Spinal cord (tissue), 10 donors: ENCODE data around the gene DNAJB1. TPM values are rescaled to one million over a fixed set of nuclear protein-coding genes. Genes with fewer than 3 reads are reported as not detected.

Experiments
- DNase-seq, 6 donors: peaks; one replicate each; pipeline versions ENCODE4 v3.0.0 to v3.0.0-alpha.2; 2013 to 2015; ENCODE audit warnings: low spot score in 6 of 6, low read depth in 4 of 6
- H3K27ac ChIP-seq: one replicate; pipeline ENCODE4 v1.5.1; 2013; ENCODE audit warnings: low read depth, low read length, control low read depth
- H3K27me3 ChIP-seq: one replicate; pipeline ENCODE4 v1.6.1; 2013; ENCODE audit warnings: low read length; ENCODE audit not compliant: control insufficient read depth, insufficient read depth
- H3K36me3 ChIP-seq: one replicate; pipeline ENCODE4 v1.6.1; 2013; ENCODE audit warnings: low read length; ENCODE audit not compliant: control insufficient read depth, insufficient read depth
- H3K4me1 ChIP-seq: one replicate; pipeline ENCODE4 v1.6.1; 2013; ENCODE audit warnings: low read length; ENCODE audit not compliant: control insufficient read depth, insufficient read depth
- H3K4me3 ChIP-seq: one replicate; pipeline ENCODE4 v1.5.1; 2013; ENCODE audit warnings: low read depth, low read length, control low read depth
- H3K9me3 ChIP-seq: one replicate; pipeline ENCODE4 v1.6.1; 2013; ENCODE audit warnings: low read length; ENCODE audit not compliant: control insufficient read depth, insufficient read depth
- WGBS: methylation state at CpG from one replicate; pipeline ENCODE4 v1.1.5; 2013; ENCODE audit warnings: missing lambda C conversion rate; ENCODE audit not compliant: insufficient coverage; 5-methylcytosine and 5-hydroxymethylcytosine counted together
- polyA plus RNA-seq, 2 donors: library from polyadenylated mRNA; unstranded; fragments of 120-200 nt; gene quantifications; one replicate each; pipeline ENCODE4 v1.2.1, GENCODE V29; 2013; ENCODE audit not compliant: insufficient read length in 2 of 2
- total RNA-seq, 2 donors: library from RNA; depleted of rRNA in 1 of 2; stranded (reverse); fragments of 120-200 nt in 1 of 2; fragments of >200 nt in 1 of 2; gene quantifications; one replicate each; pipeline versions ENCODE4 v1.2.3 to v1.2.4, GENCODE V29; 2013 to 2014
- donor health status: healthy.

The DNAJB1 gene
- total and polyA plus RNA-seq, 4 donors, result 78.3 to 102 (median 88.1) TPM

DNA sequence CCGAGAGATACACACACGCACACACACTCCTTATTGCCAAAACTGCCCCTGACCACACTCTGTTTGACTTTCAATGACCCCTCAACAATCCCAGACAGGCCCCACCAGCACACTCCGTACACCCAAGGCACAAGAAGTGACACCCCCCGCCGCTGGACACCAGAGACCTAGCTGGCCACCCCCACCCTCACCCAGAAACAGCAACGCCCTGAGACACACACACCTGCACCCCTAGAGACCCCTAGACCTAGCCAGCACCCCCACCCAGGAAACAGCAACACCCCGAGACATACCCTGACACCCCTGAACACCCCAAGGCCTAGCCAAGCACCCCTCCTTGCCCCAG is 41.9 kb downstream of the DNAJB1 start:
- no peak for DNase-seq
- Histone ChIP-seq H3K4me1 (peaks cover 43% of the 10 kb centered on the region), H3K27ac (no peak overlapping the region), H3K27me3 (peaks cover 29% of the 10 kb centered on the region), H3K36me3 (peaks cover 69% of the 10 kb centered on the region), H3K9me3 (no peaks in the 10 kb centered on the region), H3K4me3 (no peak overlapping the region)
- WGBS, result 97% methylated on average over 4 of the region's 7 CpGs

DNA sequence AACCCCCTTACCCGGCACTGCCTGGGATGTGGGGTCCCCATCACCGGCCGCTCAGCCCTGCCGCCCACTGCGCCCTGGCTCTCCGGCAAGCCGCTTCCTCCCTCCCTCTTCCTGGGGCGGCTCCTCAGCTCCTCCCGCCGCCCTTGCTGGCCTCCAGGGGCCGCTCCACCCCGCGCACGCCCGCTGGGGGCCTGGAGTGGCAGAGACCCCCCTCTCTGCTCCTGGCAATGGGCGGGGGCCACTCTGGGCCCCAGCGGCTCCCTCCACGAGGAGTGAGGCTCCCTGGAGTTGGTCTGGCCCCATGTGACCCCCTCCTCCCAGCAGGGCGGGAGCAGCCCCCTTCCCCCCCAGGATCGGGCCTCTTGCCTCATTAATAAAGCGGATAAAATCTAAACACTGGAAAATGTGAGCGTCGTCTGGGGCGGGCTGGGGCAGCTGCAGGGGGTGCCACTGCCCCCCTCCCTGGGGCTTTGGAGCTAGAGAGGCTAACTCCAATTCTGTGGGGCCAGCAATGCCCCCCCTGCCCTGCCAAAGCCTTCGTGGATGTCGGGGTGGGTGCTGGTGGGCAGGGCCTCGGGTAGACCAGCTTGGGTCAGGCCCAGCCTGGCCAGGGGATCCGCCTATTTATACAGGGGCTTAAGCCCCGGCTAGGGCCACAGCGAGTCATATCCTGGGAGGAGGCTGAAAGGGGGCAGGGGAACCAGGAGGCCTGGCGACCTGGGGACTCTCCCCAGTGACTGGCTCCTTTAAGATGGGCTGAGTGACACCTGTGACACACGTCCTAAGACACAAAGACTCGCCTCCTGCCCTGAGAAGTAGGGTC is 42.7 kb downstream of the DNAJB1 start, which contains the start of gene PTGER1:
TSS of gene PTGER1 (minus strand) at position 104 of the 823 bp plus-strand sequence. CDS start 1,034 bp downstream, outside the sequence.
- no peak within 1 kb of the TSS for H3K4me3 ChIP-seq
- no peak for DNase-seq

DNA sequence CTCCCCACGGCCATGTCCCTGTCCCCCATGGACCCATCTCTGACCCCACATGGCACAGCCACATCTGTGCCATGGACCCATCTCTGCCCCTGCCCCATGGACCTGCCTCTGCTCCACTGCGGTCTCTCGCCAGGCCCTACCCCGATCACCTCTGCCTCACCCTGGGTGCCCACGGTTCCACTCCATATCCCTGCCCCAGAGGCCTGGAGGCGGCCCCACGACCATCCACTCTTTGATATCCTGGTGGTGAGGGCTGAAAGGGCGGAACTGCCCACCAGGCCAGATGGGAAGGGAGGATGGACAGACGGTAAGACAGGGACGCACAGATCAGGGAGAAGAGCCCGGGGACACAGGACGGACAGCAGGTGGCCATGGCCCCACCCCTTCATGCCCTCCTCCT is 43.4 kb downstream of the DNAJB1 start:
- no peak for DNase-seq
- H3K36me3 ChIP-seq, result peaks cover 73% of the 10 kb centered on the region
- no peak overlapping the region for H3K27ac ChIP-seq
- H3K4me3 ChIP-seq, result no peak overlapping the region
- H3K9me3 ChIP-seq, result no peaks in the 10 kb centered on the region
- H3K27me3 ChIP-seq, result peaks cover 29% of the 10 kb centered on the region
- peaks cover 43% of the 10 kb centered on the region for H3K4me1 ChIP-seq
- WGBS, result 59% methylated on average over 10 of the region's 12 CpGs

More for the DNA sequence above, 42.7 kb downstream of the DNAJB1 start, which contains the start of gene PTGER1:
- H3K27ac ChIP-seq, result no peak within 1 kb of the TSS
- peaks cover 29% of the 10 kb centered on the region for H3K27me3 ChIP-seq
- H3K36me3 ChIP-seq, result peaks cover 73% of the 10 kb centered on the region
- 20% methylated on average over 31 of the region's 33 CpGs for WGBS
- H3K4me1 ChIP-seq, result peaks cover 43% of the 10 kb centered on the region
- H3K9me3 ChIP-seq, result no peaks in the 10 kb centered on the region

DNA sequence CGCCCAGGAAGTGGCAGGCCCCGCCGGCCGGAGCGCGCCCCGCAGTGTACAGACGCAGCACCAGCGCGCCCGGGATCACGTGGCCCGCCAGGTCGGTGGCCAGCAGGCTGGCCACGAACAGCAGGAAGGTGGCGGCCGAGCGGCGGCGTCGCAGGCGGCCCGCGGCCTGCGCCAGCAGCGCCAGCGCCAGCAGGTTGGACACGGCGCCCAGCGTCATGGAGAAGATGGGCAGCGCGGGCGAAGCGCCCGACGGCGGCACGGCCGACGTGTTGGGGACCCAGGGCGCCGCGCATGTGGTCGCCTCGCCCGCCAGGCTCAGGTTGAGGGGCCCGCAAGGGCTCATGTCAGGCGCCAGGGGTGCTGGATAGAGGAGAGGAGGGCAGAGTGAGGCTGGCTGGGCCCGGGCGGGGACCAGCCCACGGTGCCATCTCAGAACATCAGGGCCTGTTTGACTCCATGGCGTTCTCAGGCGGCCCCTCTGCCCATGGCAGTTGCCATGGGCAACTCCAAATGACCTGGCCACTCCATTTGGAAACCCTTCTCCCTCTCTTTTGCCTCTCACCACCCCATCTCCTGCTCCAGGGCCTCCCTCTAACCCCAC is 44.1 kb downstream of the DNAJB1 start:
- peaks cover 43% of the 10 kb centered on the region for H3K4me1 ChIP-seq
- peak in 1 of 6 donors; percentile 38 for DNase-seq

DNA sequence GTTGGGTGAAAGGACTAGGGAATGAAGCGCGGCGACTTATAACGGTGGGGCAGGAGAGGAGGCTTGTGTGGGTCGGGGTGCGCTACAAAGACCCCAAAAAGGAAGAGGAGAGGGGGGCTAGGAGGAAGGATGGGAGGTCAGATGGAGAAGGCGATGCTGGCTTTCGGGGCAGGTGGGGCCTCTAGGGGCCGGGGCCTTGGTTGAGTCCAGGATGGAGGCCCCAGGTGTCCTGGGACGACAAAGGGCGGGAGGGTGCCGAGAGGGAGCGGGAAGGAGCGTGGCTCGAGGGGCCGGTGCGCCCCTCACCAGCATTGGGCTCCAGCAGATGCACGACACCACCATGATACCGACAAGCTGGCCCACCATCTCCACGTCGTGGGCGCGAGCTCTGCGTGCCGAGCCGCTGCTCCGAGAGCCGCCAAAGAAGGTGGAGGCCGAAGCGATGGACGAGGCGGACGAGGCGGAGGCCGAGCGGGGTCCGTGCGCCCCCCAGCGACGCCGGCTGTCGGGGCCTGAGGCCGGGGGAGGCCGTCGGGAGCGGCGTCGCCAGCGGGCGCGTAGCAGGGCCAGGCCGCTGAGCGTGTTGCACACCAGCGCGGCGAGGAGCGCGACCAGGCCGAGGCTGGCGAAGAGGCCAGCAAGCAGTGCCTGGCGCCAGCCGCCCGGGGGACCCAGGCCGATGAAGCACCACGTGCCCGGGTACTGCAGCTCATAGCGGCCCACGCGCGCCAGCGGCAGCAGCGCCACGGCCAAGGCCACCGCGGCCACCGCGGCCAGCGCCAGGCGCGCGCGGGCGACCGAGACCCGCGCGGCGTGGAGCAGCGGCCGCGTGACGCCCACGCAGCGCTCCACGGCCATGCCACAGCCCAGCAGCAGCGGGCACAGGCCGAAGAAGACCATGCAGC is 44.9 kb downstream of the DNAJB1 start:
- Histone ChIP-seq H3K27ac (no peak overlapping the region), H3K4me1 (peaks cover 43% of the 10 kb centered on the region), H3K27me3 (peaks cover 29% of the 10 kb centered on the region), H3K36me3 (peaks cover 73% of the 10 kb centered on the region), H3K4me3 (no peak overlapping the region), H3K9me3 (no peaks in the 10 kb centered on the region)
- DNase-seq, result peak in 2 of 6 donors; percentile 33 to 40
- 6% methylated on average over 97 of the region's 97 CpGs for WGBS

More for the DNA sequence above, 44.1 kb downstream of the DNAJB1 start:
- no peaks in the 10 kb centered on the region for H3K9me3 ChIP-seq
- 14% methylated on average over 53 of the region's 53 CpGs for WGBS
- no peak overlapping the region for H3K27ac ChIP-seq
- H3K4me3 ChIP-seq, result no peak overlapping the region
- H3K36me3 ChIP-seq, result peaks cover 73% of the 10 kb centered on the region
- peaks cover 29% of the 10 kb centered on the region for H3K27me3 ChIP-seq

DNA sequence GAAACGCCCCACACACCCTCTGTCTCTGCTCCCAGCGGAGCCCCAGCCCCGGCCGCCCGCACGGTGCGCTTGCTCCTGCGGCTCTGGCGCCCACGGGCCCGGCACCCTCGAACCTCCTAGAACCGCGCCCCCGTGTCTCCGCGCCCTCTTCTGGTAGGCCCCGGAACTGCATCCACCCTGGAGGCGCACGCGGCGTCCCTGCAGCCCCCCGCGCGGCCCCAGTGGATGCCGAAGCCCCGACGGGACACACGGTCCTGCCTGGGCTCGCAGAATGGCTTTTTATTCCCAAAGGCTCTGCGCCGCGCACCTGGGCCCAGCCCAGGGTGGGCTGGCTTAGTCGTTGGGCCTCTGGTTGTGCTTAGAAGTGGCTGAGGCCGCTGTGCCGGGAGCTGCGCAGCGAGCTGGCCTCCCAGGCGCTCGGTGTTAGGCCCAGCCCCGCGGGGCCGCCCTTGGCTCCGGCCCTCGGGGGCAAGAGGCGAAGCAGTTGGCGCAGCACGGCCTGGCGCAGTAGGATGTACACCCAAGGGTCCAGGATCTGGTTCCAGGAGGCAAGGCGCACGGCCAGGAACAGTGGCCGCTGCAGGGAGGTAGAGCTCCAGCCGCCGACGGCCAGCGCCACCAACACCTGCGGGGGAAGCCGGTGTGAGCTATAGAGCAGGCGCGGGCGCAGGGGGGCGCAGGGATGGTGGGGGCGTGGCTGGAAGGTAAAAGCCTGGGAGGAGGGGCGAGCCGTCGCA is 45.8 kb downstream of the DNAJB1 start:
- H3K27ac ChIP-seq, result no peak overlapping the region
- H3K36me3 ChIP-seq, result peaks cover 73% of the 10 kb centered on the region
- H3K4me3 ChIP-seq, result no peak overlapping the region
- H3K27me3 ChIP-seq, result peaks cover 29% of the 10 kb centered on the region
- H3K4me1 ChIP-seq, result peaks cover 34% of the 10 kb centered on the region
- 3% methylated on average over 66 of the region's 66 CpGs for WGBS
- H3K9me3 ChIP-seq, result no peaks in the 10 kb centered on the region
- DNase-seq, result peak in 2 of 6 donors; percentile 73 to 82

DNA sequence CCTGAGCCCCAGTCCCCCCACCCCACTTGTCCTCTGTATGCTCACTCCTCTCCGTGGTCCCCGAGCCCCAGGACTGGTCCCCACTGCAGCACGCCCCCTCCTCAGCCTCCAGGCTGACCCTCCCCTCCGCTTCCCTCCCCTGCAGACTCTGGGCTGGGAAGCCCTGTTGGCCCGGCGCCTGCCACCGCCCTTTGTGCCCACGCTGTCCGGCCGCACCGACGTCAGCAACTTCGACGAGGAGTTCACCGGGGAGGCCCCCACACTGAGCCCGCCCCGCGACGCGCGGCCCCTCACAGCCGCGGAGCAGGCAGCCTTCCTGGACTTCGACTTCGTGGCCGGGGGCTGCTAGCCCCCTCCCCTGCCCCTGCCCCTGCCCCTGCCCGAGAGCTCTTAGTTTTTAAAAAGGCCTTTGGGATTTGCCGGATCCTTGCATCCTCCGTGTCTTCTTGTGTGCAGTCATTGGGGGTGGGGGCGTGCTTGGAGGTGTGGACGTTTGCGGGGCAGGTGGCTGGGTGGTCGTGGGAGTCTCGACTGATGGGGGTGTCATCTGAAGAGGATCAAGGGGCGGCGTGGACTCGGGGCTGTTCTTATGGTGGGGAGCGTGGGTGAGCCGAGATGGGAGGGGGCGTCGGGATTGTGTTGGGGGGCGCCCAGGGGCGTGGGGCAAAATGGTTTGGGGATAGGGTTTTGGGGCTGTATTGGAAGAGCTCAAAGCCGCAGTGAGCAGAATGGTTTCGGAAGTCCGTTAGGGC is 46.6 kb downstream of the DNAJB1 start:
- peaks cover 73% of the 10 kb centered on the region for H3K36me3 ChIP-seq
- peaks cover 33% of the 10 kb centered on the region for H3K4me1 ChIP-seq
- DNase-seq, result no peak
- H3K9me3 ChIP-seq, result no peaks in the 10 kb centered on the region
- peaks cover 29% of the 10 kb centered on the region for H3K27me3 ChIP-seq
- H3K27ac ChIP-seq, result no peak overlapping the region
- no peak overlapping the region for H3K4me3 ChIP-seq
- 70% methylated on average over 43 of the region's 46 CpGs for WGBS

DNA sequence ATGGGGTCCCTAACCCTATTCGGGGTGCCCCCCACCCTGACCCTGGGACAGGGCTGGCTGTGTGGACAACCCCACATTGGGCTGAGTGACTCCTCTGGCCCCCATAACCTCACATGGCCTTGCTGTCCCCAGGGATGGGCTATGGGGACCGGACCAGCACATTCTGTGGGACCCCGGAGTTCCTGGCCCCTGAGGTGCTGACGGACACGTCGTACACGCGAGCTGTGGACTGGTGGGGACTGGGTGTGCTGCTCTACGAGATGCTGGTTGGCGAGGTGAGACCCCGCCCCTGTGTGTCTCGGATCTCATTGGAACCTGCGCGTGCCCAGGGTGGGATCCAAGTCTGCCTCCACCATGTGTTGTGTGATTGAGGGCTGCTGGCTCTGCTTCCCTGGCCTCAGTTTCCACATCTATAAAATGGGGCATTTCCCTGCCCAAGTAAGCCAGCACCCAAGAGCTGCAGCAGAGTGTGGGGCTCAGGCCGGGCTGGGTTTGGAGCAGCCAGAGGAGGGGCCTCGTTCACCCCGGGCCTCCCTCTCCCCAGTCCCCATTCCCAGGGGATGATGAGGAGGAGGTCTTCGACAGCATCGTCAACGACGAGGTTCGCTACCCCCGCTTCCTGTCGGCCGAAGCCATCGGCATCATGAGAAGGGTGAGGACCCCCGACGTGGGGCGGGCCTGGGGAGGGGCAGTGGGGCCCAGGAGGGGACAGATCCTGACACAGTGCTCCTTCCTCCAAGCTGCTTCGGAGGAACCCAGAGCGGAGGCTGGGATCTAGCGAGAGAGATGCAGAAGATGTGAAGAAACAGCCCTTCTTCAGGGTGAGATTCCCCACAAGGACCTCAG is 47.9 kb downstream of the DNAJB1 start:
- Histone ChIP-seq H3K36me3 (peaks cover 74% of the 10 kb centered on the region), H3K9me3 (no peaks in the 10 kb centered on the region)
- WGBS, result 93% methylated on average over 20 of the region's 32 CpGs

More for the DNA sequence above, 47.9 kb downstream of the DNAJB1 start:
- Histone ChIP-seq H3K27me3 (peaks cover 23% of the 10 kb centered on the region), H3K27ac (no peak overlapping the region), H3K4me3 (no peak overlapping the region), H3K4me1 (peaks cover 27% of the 10 kb centered on the region)
- no peak for DNase-seq
